HG03439 (cell line): Measurements from ENCODE around the gene INSR.

Source experiments
- ATAC-seq: cut with Tn5 transposase; IDR thresholded peaks from one replicate; pipeline ENCODE4 v1.9.1; 2021; ENCODE audit warnings: mild to moderate bottlenecking, moderate library complexity; ENCODE audit not compliant: unreplicated experiment

INSR gene

DNA sequence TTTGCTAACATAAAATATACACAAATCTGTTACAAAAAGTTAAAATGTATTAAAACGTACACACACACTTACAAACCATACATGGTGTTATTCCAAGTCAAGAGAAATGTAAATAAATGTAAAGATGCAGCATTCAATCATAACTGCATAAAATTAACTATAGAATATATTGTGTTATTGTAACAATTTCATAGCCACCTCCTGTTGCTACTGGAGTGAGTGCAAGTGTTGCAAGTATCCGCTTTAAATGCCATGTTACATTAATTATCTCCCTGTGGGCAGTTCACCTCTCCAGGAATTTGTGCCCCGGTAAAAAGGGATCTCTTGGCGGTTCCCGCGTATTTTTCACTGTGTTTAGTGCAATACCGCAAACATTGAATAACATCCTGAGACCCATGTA, 3.5 kb upstream of the INSR start:
- no peak for ATAC-seq

DNA sequence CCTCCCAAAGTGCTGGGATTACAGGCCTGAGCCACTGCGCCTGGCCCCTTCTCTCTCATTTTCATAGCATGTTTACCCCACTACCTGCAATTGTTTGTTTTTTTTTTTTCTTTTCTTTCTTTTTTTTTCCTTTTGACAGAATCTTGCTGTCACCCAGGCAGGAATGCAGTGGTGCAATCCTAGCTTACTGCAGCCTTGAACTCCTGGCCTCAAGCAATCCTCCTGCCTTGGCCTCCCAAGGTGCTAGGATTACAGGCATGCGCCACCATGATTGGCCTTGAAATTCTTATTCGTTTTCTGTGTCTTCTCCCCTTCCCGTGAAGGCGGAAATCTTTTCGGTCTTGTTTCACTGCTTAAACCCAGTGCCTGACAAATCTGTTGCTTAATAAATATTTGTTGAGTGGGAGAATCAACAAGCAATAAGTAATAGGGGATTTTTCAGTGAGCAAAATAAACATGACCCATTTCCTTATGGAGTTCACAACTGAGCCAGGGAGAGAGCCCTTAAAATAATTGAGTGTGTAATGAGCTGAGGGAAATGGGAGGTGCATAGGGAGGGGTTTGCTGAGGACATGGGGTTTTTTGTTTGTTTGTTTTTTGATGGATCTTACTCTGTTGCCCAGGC, 1.8 kb upstream of the INSR start:
- no peak for ATAC-seq

DNA sequence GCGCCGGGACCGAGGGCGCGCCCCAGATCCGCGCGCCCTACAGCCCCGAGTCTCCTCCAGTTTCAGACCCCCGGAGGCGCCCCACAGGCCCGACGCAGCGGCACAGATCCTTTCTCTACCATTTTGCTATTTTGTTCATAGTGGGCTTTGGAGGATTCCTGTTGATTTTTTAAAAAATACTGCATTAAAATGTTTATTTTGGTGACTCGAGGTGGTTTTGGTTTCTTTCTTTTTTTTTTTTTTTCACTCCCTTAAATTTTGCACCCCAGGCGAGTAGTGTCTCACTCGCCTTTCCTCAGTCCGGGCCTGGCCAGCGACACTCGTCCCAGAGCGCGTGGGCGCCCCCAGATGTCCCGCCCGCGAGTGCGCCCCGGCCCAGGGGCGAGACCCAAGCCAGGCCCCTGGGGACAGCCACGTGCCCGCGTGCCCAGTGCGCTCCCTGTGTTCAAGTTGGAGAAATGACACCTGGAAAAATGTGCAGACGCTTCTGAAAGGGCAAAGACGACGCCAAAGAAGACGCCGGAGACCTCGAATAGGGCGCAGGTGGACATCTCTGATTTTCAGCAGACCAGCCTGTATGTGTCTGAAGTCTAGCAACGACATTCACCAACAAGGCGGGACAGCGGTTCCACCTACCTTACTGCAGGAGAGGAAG, 471 bp upstream of the INSR start:
- ATAC-seq: peak; percentile 59

DNA sequence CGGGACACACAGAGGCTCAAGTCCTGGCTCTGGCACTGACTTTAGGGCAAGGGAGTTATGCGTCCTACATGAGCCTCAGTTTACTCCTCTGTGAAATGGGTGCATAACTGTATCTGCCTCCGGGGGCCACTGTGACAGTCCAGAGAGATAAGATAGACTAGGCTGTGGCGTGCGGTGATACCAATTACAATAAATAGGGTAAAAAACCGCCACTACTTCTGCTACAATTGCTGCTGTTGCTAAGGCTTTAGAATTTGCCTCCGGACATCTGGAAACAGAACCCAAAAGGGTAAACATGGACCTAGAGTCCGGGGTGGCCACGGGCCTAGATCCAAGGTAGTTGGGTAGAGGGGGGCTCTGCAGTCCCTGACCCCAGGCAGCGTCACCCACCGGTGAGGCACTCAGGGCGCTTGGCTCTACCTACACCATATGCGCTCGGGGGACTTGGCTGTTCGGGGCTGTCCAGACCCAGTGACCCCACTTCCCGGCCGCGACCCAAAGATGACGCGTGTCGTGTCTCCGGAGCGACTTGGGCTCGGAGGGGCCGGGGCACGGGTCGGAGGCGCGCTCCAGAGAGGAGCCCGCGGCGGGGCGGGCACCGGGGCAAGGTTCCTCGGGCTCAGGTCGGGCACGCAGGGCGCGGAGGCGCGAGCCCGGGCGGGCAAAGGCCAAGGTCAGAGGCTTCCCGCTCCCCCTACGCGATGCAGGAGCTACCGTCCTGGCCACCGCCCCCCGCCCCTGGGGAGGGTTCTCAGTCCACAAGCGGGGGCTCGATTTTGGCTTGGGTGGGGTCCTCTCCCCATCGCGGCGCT, 1.1 kb downstream of the INSR start:
- ATAC-seq: no peak

DNA sequence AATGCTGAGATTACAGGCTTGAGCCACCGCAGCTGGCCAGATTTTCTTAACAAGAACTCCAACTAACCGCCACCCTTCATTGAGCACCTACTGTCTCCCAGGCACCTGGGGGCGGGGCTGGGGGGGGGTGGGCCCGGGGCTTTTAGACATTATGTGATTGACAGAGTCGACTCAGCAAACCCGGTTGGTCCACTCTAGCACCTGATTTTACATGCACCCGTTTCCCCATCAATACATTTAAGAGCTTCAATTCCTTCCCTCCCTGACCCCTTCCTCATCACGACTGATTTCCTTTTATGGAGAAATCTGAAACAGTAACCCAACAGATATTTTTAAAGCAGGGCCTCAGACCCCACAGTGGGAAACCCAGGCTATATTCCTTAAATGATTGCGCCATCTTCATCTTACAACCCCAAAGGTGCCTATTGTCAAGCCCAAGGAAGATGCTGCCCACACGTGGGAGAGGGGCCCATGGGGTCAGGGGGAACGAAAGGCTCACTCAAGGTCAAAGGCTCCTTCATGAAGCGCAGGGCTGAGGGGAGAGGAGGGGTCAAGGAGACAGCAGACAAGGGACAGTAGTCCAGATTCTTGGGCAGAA, 1.8 kb downstream of the INSR start:
- ATAC-seq: no peak

DNA sequence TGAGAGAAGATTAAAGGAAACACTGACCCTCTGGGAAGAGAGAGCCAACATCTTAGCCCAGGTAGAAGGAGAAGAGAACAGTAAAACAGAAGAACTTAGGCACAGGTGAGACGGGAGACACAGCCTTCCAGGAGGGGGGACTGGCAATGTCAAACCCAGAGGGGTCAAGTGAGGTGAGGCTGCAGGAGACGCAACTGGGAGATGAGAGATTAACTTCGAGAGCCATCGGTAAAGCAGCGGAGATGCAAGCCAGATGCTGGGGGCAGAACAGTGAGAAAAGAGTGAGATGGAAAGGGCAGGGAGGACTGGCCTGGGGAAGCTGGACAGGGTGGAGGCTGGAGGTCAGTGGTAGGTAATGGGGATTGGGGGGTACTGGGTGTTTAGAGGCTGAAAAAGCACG, 5.2 kb downstream of the INSR start:
- ATAC-seq: no peak

DNA sequence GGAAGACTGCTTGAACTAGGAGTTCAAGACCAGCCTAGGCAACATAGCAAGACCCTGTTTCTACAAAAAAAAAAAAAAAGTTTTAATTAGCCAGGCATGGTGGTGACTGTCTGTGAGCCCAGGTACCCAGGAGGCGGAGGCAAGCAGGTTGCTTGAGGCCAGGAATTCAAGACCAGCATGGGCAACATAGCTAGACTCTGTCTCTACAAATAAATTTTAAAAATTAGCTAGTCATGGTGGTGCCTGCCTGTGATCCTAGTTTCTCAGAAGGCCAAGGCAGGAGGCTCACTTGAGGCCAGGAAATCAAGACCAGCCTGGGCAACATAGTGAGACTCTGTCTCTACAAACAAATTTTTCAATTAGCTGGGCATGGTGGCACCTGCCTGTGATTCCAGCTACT, 6.1 kb downstream of the INSR start:
- ATAC-seq: no peak

DNA sequence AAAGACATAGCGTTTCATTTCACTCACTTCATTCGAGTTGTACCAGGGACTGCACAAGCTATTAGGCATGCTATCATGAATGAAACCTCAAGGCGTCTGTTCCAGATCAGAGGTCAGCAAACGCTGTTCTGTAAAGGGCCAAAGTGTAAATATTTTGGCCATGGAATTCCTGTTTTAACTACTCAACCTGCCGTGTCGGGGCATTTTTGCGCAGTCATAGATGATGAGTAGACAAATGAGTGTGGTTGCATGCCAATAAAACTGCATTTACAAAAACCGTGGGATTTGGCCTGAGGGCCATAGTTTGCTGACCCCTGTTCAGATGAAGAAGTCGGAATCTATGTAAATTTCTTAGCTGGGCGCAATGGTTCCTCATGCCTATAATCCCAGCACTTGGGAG, 6.5 kb downstream of the INSR start:
- ATAC-seq: no peak

DNA sequence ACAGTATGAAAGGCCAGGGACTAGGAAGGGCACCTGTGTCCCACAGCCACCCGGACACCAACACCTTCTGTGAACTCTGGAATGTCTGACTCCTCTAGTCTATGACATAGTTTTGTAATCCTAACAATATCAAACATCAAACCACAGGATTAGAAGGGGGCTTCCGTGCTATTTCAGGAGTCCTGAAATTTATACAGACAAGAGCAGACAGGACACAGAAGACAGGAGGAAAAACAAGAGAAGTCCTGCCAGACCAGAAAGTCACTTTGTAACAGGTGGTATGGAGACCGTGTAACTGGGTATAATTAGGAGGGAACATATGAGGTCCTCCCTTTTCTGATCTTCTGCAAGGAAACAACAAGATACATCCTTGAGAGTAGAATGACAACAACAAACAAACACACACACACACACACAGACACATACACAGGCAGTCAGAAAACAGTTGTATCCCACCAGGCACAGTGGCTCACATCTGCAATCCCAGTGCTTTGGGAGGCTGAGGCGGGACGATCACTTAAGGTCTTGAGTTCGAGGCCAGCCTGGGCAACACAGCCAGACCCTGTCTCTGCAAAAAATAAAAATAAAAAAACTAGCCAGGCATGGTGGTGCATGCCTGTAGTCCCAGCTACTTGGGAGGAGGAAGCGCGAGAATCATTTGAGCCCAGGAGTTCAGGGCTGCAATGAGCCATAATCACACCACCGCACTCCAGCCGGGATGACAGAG, 13.1 kb downstream of the INSR start:
- no peak for ATAC-seq

DNA sequence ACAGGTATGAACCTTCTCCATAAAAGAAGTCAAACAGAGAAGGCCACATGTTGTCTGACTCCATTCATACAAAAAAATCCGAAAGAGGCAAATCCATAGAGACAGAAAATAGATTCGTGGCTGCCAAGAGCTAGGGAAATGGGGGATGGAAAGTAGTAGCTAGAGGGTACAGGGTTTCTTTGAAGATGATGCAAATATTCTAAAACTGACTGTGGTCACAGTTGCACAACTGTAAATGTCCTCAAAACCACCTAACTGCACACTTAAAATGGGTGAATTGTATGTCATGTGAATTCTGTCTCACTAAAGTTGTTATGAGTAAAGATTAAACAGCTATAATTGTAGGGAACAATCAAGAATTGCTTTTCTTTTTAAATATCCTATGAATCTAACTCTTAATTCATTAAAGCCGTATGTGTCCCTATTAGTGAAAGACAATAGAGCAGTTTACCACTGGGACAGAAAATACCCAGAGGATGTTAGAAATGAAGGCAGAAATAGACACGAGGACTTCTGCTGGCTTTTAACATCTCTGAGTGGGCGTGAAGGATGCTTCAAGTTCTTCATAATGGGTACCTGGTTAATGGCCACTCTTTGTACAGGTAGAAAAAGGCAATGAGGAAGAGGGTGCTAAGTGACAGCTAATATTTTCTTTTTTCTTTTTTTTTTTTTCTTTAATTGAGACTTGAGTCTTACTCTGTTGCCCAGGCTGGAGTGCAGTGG, 21.2 kb downstream of the INSR start:
- ATAC-seq: no peak

DNA sequence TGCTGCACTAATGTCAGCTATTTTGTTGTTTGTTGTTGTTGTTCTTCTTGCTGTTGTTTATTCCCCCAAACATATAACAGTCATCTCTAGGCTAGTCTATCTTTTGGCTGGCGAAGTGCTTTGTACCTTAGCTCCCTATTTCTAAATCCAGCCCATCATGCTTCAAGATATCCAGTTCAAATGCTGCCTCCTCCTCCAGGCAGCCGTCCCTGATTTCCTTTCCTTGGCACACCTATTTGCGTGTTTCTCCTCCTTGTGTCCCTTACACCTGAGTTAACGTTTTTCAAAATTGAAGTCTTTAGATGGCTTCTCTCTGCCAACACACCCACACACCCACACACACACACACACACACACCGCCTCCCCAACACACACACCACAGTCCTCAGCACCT, 25.5 kb downstream of the INSR start:
- no peak for ATAC-seq

DNA sequence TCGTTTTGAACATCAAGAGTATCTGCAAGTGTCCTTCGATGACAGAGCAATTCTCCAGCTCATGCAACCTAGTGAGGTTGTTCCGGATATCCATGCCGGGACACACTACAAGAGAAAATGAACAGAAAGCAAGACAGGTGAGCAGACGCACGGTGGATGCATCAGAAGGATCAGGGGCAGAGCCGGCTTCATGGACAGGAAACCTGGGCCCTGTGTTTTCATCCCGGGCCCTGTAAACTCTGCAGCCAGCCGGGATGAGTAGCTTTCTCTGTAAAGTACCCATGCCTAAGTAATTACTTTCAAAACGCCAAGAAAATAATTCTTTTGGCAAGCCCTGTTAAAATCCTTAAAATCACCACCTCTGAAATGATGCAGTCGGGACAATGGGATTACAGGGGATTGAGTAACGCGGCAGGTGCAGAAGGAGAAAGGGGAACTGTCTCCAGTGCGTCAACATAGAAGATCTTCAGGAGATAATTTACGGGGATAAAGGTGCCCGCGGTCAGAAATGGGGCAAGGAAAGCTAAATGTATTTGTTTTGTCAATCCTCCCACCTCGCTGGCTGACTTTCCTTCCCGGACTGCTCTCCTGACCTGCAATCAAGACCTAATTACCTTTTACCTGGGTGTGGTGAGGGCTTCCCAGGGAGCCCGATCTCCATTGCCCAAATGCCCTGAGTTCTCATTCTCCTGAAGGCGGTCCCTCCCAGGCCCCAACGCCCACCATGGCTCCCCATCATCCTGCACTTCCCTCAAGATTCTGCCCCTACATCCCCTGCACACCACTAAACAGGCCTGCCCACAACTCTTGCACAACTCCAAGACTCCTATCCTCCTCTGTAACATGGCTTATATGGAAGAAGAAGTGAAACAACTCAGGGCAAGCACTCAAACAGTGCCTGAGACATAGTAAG, 26.2 kb downstream of the INSR start:
- no peak for ATAC-seq

DNA sequence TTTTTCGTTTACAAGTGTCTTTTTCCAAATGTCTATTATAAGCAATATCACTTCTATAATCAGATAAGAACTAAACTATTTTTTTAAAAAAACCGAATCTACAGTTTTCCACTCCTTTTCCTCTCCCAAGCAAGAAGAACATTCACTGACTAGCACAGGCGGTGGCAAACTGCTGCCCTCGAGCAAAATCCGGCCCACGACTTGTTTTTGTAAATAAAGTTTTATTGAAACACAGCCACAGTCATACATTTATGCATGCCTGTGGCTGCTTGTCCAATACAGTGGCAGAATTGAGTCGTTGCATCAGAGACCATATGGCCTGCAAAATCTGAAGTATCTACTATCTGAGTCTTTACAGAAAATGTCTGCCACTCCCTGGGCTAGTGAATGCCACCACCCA, 27.4 kb downstream of the INSR start:
- ATAC-seq: no peak

DNA sequence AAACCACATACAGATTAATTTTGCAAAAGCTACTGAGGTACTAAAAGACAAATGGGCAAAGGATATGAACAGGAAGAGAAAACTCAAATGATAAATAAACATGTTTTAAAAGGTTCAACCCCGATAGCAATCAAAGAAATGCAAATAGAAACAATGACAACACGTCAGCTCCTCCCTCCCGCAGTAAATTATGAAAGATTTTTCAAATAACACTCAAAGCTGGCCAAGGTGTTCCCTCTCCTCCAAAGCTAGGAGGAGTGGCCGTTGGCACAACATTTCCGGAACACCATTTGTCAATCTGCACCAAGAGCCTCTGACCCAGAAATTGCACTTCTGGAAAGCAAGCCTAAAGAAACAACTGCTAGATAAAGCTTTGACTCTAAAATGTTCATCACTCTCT, 28.3 kb downstream of the INSR start:
- no peak for ATAC-seq

DNA sequence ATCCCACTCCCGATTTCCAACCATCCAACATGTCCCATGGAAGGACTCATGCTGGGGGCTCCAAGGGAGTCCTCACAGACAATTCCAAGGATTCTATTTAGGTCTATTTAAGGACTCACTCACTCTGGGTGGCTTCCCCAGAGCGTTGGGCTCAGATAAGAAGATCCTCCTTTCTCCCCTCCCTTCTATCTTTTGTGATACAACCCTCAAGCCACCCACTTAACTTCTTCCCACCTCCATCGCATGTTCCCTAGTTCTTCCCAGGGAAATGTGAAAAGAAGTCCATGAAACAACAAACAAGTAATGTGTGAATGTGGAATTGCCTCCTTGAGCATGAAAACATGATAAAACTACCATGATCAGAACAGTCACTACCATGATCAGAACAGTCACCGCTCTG, 29.4 kb downstream of the INSR start:
- no peak for ATAC-seq

DNA sequence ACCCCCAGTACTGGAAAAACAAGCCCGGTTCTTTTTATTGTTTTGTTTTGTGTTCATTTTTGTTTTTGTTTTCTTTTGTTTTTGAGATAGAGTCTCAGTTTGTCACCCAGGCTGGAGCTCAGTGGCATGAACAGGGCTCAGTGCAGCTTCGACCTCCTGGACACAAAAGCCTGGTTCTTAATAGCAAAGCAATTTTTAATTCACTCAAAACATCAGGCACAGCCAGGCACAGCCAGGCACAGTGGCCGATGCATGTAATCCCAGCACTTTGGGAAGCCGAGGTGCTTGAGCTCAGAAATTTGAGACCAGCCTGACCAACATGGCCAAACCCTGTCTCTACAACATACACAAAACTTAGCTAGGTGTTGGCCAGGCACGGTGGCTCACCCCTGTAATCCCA, 30.7 kb downstream of the INSR start:
- ATAC-seq: no peak

DNA sequence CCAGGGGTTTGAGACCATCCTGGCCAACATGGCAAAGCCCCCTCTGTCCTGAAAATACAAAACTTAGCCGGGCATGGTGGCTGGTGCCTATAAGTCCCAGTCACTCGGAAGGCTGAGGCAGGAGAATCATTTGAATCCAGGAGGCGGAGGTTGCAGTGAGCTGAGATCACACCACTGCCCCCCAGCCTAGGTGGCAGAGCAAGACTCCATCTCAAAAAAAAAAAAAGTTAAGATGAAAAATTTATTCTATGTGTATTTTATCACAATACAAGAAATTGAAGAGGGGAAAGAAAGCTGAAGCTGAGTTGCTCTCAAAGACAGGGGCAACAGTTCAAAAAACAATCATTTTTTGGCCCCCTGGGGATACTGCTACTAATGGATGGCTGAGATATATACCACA, 31.1 kb downstream of the INSR start:
- ATAC-seq: no peak

DNA sequence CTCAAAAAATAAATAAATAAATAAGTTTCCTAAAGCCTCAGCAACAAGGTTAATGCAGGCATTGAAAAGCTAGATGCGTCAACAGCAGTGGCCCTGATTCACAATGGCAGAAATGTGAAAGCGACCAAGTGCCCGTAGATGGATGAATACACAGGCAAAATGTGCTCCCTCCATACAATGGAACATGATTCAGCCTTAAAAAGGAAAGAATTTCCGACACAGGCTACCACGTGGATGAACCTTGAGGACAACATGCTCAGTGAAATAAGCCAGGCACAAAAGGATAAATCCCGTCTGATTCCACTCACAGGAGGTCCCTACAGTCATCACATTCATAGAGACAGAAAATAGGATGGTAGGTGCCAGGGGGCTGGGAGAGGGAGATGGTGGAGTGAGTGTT, 31.7 kb downstream of the INSR start:
- ATAC-seq: no peak

DNA sequence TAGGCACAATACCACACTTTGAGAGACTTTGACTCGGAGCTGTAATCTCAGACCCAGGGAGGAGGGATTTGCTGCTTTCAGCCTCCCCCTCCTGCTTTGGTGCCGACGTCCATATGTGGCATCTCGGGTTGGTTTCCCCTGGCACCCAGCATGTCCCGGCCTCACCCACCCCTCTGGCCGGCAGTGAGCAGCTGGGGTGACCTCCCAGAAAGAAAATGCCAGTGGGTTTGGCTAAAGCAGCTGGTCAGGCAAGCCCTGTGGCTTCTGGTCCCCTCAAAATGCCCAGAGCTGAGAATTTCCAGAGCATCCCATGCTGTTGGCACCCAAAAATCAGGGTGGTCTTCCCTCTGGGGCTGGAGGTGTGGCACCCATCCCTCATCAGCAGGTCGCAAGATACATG, 34.1 kb downstream of the INSR start:
- no peak for ATAC-seq
